Measurements from ENCODE around the gene RLN3. TPM values are rescaled to one million over a fixed set of nuclear protein-coding genes. Genes with fewer than 3 reads are reported as not detected.

Gene RLN3
- total and polyA plus RNA-seq, 10 of the 15 experiments (the other 5 are each of a cell fraction or from before 2014, with no cell fraction given), result not detected

- CTCF ChIA-PET, result no interaction called here
- Histone ChIP-seq H3K9me3 (replicated peaks; ENCODE audit: control insufficient read depth, insufficient read depth, low read length) (no peaks in the 10 kb centered on the region), H3K4me3 (no peak overlapping the region), H2AFZ (ENCODE audit: control insufficient read depth, low read depth, low read length) (no peak overlapping the region), H4K20me1 (ENCODE audit: control insufficient read depth, insufficient read depth) (no peaks in the 10 kb centered on the region), H3K79me2 (ENCODE audit: control insufficient read depth, insufficient read depth, low read length) (no peaks in the 10 kb centered on the region), H3K4me2 (ENCODE audit: control insufficient read depth, insufficient read depth) (no peak overlapping the region), H3K9ac (ENCODE audit: control insufficient read depth, insufficient read depth, low read length) (no peak overlapping the region), H3K27ac (ENCODE audit: control insufficient read depth, insufficient read depth) (no peak overlapping the region), H3K36me3 (ENCODE audit: control insufficient read depth in 2 of 2, insufficient read depth in 2 of 2, low read length in 1 of 2) (no peaks in the 10 kb centered on the region; a peak in 1 of 4 replicates), H3K27me3 (replicated peaks in 1 of 2; ENCODE audit: control insufficient read depth in 2 of 2, insufficient read depth in 2 of 2, low read length in 1 of 2) (no peaks in the 10 kb centered on the region), H3K4me1 (ENCODE audit: control insufficient read depth, insufficient read depth, low read length) (no peaks in the 10 kb centered on the region)
- no TSS peak for BruUV-seq (replicated peaks)
- ATAC-seq (no peak), DNase-seq (ENCODE audit: low read depth, low spot score) (no peak), FAIRE-seq (no peak)
- WGBS (ENCODE audit: insufficient coverage, insufficient replicate concordance, low lambda C conversion rate, missing lambda C conversion rate), result 78% methylated on average over 12 of the region's 12 CpGs
- intact Hi-C loops (cut with micrococcal nuclease; ENCODE audit: unreplicated experiment) (loop anchor here (10.0 kb wide), 1 partner anchor 55 kb away; the partner anchor contains the start of gene IL27RA), in situ Hi-C loops (cut with MboI) (no loop called here)
- no peak for TF ChIP-seq SRF (IDR thresholded peaks at IDR 0.05; ENCODE audit: low read depth in 2 of 2, low read length in 2 of 2)
- SMC1A ChIA-PET (ENCODE audit: uncharacterized antibody, unreplicated experiment), result no interaction called here
- RAD21 ChIA-PET (ENCODE audit: unreplicated experiment), result no interaction called here
- POLR2A ChIA-PET, result no interaction called here
These were observed 48.3 kb upstream of the RLN3 start for GRCh38 chr19:13979686-13980085.

GRCh38 chr19:13980340-13980739, 47.6 kb upstream of the RLN3 start:
- ChIA-PET POLR2A (interaction anchor here (0.5 kb wide), 1 partner anchor 94 kb away, joined by 3 read pairs; no protein-coding TSS in a partner anchor), RAD21 (ENCODE audit: unreplicated experiment) (no interaction called here), SMC1A (ENCODE audit: uncharacterized antibody, unreplicated experiment) (no interaction called here), CTCF (no interaction called here)
- no peaks in the 10 kb centered on the region for H3K9me3 ChIP-seq (replicated peaks; ENCODE audit: control insufficient read depth, insufficient read depth, low read length)
- H3K4me2 ChIP-seq (ENCODE audit: control insufficient read depth, insufficient read depth), result no peak overlapping the region
- no peaks in the 10 kb centered on the region for H3K79me2 ChIP-seq (ENCODE audit: control insufficient read depth, insufficient read depth, low read length)
- FAIRE-seq, result no peak
- H4K20me1 ChIP-seq (ENCODE audit: control insufficient read depth, insufficient read depth), result no peaks in the 10 kb centered on the region
- no peaks in the 10 kb centered on the region; a peak in 1 of 4 replicates for H3K36me3 ChIP-seq (ENCODE audit: control insufficient read depth in 2 of 2, insufficient read depth in 2 of 2, low read length in 1 of 2)
- intact Hi-C loops (cut with micrococcal nuclease; ENCODE audit: unreplicated experiment) (loop anchor here (10.0 kb wide), 1 partner anchor 54 kb away; the partner anchor contains the start of gene IL27RA), in situ Hi-C loops (cut with MboI) (no loop called here)
- no peak for DNase-seq (ENCODE audit: low read depth, low spot score)
- no peak overlapping the region for H3K9ac ChIP-seq (ENCODE audit: control insufficient read depth, insufficient read depth, low read length)
- ATAC-seq, result no peak
- no peak overlapping the region for H3K27ac ChIP-seq (ENCODE audit: control insufficient read depth, insufficient read depth)
- no peak overlapping the region for H3K4me3 ChIP-seq
- WGBS (ENCODE audit: insufficient coverage, insufficient replicate concordance, low lambda C conversion rate, missing lambda C conversion rate), result 95% methylated on average over 9 of the region's 15 CpGs
- no peak overlapping the region for H2AFZ ChIP-seq (ENCODE audit: control insufficient read depth, low read depth, low read length)
- no peaks in the 10 kb centered on the region for H3K27me3 ChIP-seq (replicated peaks in 1 of 2; ENCODE audit: control insufficient read depth in 2 of 2, insufficient read depth in 2 of 2, low read length in 1 of 2)
- no TSS peak for BruUV-seq (replicated peaks)
- H3K4me1 ChIP-seq (ENCODE audit: control insufficient read depth, insufficient read depth, low read length), result peaks cover 4% of the 10 kb centered on the region
- TF ChIP-seq NFYA (IDR thresholded peaks at IDR 0.05; ENCODE audit: borderline replicate concordance, low read depth, low read length) (no peak), GATAD2B (conservative IDR thresholded peaks at IDR 0.05; ENCODE audit: low read depth) (no peak), IRF4 (IDR thresholded peaks at IDR 0.05; ENCODE audit: low read depth, low read length) (no peak), RUNX3 (IDR thresholded peaks at IDR 0.05; ENCODE audit: low read length) (no peak), REST (IDR thresholded peaks at IDR 0.05; ENCODE audit: low read depth, low read length) (no peak), RAD51 (IDR thresholded peaks at IDR 0.05) (no peak), CEBPZ (IDR thresholded peaks at IDR 0.05; ENCODE audit: low read depth, low read length) (no peak), NR2C1 (IDR thresholded peaks at IDR 0.05) (no peak), CBX5 (IDR thresholded peaks at IDR 0.05; ENCODE audit: low read depth) (no peak), NBN (IDR thresholded peaks at IDR 0.05) (no peak)
